A549 (cell line): Measurements from ENCODE around the gene LINC01488. TPM values are rescaled to one million over a fixed set of nuclear protein-coding genes. Genes with fewer than 3 reads are reported as not detected.

ENCODE experiments used
- ATAC-seq, 2 experiments: fragments of 200-7000 bp in 1 of 2; fragments of >200 bp in 1 of 2; cut with Nextera tagmentation in 1 of 2; cut with Tn5 transposase in 1 of 2; 3 replicates each; pipeline versions ENCODE4 v1.8.0 to v1.9.1; 2018 to 2020; ENCODE audit warnings: mild to moderate bottlenecking in 1 of 2, moderate library complexity in 1 of 2
- CTCF ChIA-PET: fragments of 300-600 bp; sonication (Branson Sonifier 250); formaldehyde crosslinking; extraction: SDS; loops from one replicate; lab custom pipeline; 2021; ENCODE audit warnings: antibody characterized with exemption, inconsistent platforms; lab: Yijun Ruan, JAX
- POLR2A ChIA-PET: fragments of 350-600 bp; formaldehyde crosslinking; extraction: SDS; loops from one replicate; lab custom pipeline; 2021; ENCODE audit warnings: antibody characterized with exemption, inconsistent platforms; lab: Yijun Ruan, JAX
- DNase-seq, 2 experiments: peaks; one replicate each; pipeline versions ENCODE4 v3.0.0 to v3.0.0-alpha.2; 2011 to 2016; ENCODE audit warnings: low read depth in 1 of 2, low spot score in 1 of 2
- FAIRE-seq: peaks from 2 replicates; lab custom pipeline; 2011; peaks lifted over from hg19 to GRCh38; lab: Jason Lieb, UNC
- H3K27ac ChIP-seq, 2 experiments: fragments of >200 bp; sonication (Bioruptor Twin); formaldehyde crosslinking; 3 replicates each; pipeline ENCODE4 v1.5.1; 2016 to 2017
- H3K4me1 ChIP-seq: fragments of >200 bp; sonication (Bioruptor Twin); formaldehyde crosslinking; 3 replicates; pipeline ENCODE4 v1.6.1; 2016
- H3K4me2 ChIP-seq: fragments of >200 bp; sonication (Bioruptor Twin); formaldehyde crosslinking; 3 replicates; pipeline ENCODE4 v1.6.1; 2016
- H3K4me3 ChIP-seq: fragments of >200 bp; sonication (Bioruptor Twin); formaldehyde crosslinking; 3 replicates; pipeline ENCODE4 v1.5.1; 2016
- H3K9me3 ChIP-seq: fragments of >200 bp; sonication (Bioruptor Twin); formaldehyde crosslinking; 3 replicates; pipeline ENCODE4 v1.6.1; 2016
- BCL3 ChIP-seq: fragments of >200 bp; sonication (Bioruptor Twin); formaldehyde crosslinking; IDR thresholded peaks from 3 replicates; pipeline ENCODE4 v1.6.1; 2016
- CEBPB ChIP-seq, 2 experiments: fragments of >200 bp in 1 of 2; sonication (Bioruptor Twin) in 1 of 2; formaldehyde crosslinking in 1 of 2; IDR thresholded peaks; 2 replicates each; pipeline ENCODE4 v1.6.1; 2012 to 2016
- EHMT2 ChIP-seq: fragments of 200-600 bp; sonication (generic); IDR thresholded peaks from 2 replicates; pipeline ENCODE4 v1.6.1; 2016; ENCODE audit warnings: antibody characterized with exemption, low read depth, mild to moderate bottlenecking, moderate library complexity
- EP300 ChIP-seq, 2 experiments: fragments of >200 bp; sonication (Bioruptor Twin); formaldehyde crosslinking; IDR thresholded peaks; 2 replicates in 1 of 2; 3 replicates in 1 of 2; pipeline ENCODE4 v1.6.1; 2016 to 2017
- ESRRA ChIP-seq: fragments of 150-350 bp; IDR thresholded peaks from 2 replicates; pipeline ENCODE4 v1.6.1; 2014; ENCODE audit warnings: mild to moderate bottlenecking, low read length, borderline replicate concordance
- FOSB ChIP-seq: fragments of 250-450 bp; sonication (Bioruptor Pico); IDR thresholded peaks from 2 replicates; pipeline ENCODE4 v1.5.0; 2020; ENCODE audit warnings: mild to moderate bottlenecking, moderate library complexity
- FOSL2 ChIP-seq, 2 experiments: fragments of 450-650 bp in 1 of 2; fragments of >200 bp in 1 of 2; sonication (Bioruptor Twin) in 1 of 2; formaldehyde crosslinking; IDR thresholded peaks; 2 replicates each; pipeline versions ENCODE4 v1.5.0 to v1.6.1; 2016 to 2020; ENCODE audit warnings: mild to moderate bottlenecking in 1 of 2, moderate library complexity in 1 of 2
- FOXS1 ChIP-seq: fragments of 250-450 bp; sonication (Bioruptor Pico); IDR thresholded peaks from 2 replicates; pipeline ENCODE4 v1.5.0; 2020; ENCODE audit warnings: mild to moderate bottlenecking, moderate library complexity
- GATA3 ChIP-seq: IDR thresholded peaks from 2 replicates; pipeline ENCODE4 v1.6.1; 2012; ENCODE audit warnings: borderline replicate concordance
- HEYL ChIP-seq: fragments of 250-450 bp; sonication (Bioruptor Pico); IDR thresholded peaks from 2 replicates; pipeline ENCODE4 v1.8.0; 2021; ENCODE audit warnings: mild to moderate bottlenecking, moderate library complexity
- HOXA7 ChIP-seq: fragments of 250-450 bp; sonication (Bioruptor Pico); IDR thresholded peaks from 2 replicates; pipeline ENCODE4 v1.5.0; 2020; ENCODE audit warnings: mild to moderate bottlenecking, moderate library complexity
- HOXB13 ChIP-seq: fragments of 250-450 bp; sonication (Bioruptor Pico); IDR thresholded peaks from 2 replicates; pipeline ENCODE4 v1.5.0; 2020; ENCODE audit warnings: low read depth, mild to moderate bottlenecking, moderate library complexity
- JUN ChIP-seq, 2 experiments: fragments of >200 bp; sonication (Bioruptor Twin); formaldehyde crosslinking; IDR thresholded peaks; 2 replicates in 1 of 2; 3 replicates in 1 of 2; pipeline ENCODE4 v1.6.1; 2016 to 2017
- MYC ChIP-seq: IDR thresholded peaks from 2 replicates; pipeline ENCODE4 v1.6.1; 2012; ENCODE audit warnings: mild to moderate bottlenecking, inconsistent platforms, low read length, improper control_type of control experiment, borderline replicate concordance
- NPAS2 ChIP-seq: fragments of 250-450 bp; sonication (Bioruptor Pico); IDR thresholded peaks from 2 replicates; pipeline ENCODE4 v1.8.0; 2022; ENCODE audit warnings: mild to moderate bottlenecking, moderate library complexity, borderline replicate concordance
- POLR2A ChIP-seq: IDR thresholded peaks from 2 replicates; pipeline ENCODE4 v1.6.1; 2012; ENCODE audit warnings: mild to moderate bottlenecking, low read length
- RCOR1 ChIP-seq: fragments of 150-350 bp; IDR thresholded peaks from 2 replicates; pipeline ENCODE4 v1.6.1; 2014; ENCODE audit warnings: antibody characterized with exemption, low read length, low read depth
- SMC3 ChIP-seq: fragments of >200 bp; sonication (Bioruptor Twin); formaldehyde crosslinking; IDR thresholded peaks from 3 replicates; pipeline ENCODE4 v1.6.1; 2018; ENCODE audit warnings: inconsistent platforms
- TP53 ChIP-seq: fragments of 250-450 bp; sonication (Bioruptor Pico); IDR thresholded peaks from 2 replicates; pipeline ENCODE4 v1.5.0; 2021; ENCODE audit warnings: mild to moderate bottlenecking, moderate library complexity
- ZC3H11A ChIP-seq: fragments of 450-650 bp; IDR thresholded peaks from 2 replicates; pipeline ENCODE4 v1.6.1; 2014; ENCODE audit warnings: antibody characterized with exemption, mild to moderate bottlenecking
- ZFP36 ChIP-seq: fragments of 450-650 bp; IDR thresholded peaks from 2 replicates; pipeline ENCODE4 v1.6.1; 2014; ENCODE audit warnings: borderline replicate concordance; ENCODE audit not compliant: partially characterized antibody
- ZNF302 ChIP-seq: fragments of 250-450 bp; sonication (Bioruptor Pico); IDR thresholded peaks from 2 replicates; pipeline ENCODE4 v1.9.0; 2021; ENCODE audit warnings: inconsistent platforms, mild to moderate bottlenecking, moderate library complexity
- WGBS: methylation state at CpG from one replicate; pipeline ENCODE4 v1.1.6; 2017; ENCODE audit errors: missing lambda C conversion rate; 5-methylcytosine and 5-hydroxymethylcytosine counted together
- polyA plus RNA-seq, 4 experiments: library from polyadenylated mRNA; depleted of rRNA in 3 of 4; stranded (reverse); fragments of >200 nt; fragmentation: RNase III in 1 of 4; extraction: RNeasy Plus Mini Kit Qiagen cat#74134 plus additional on column Dnase treatment in 1 of 4; gene quantifications; 2 replicates in 3 of 4; 3 replicates in 1 of 4; pipeline ENCODE4 v1.2.3, GENCODE V29; 2011 to 2017
- TF ChIP-seq, protein P1 (sequence below): IDR thresholded peaks from 2 replicates; pipeline ENCODE4 v1.6.1; 2012; ENCODE audit warnings: low read depth, borderline replicate concordance
- TF ChIP-seq, protein P2 (sequence below): fragments of 450-650 bp; IDR thresholded peaks from 2 replicates; pipeline ENCODE4 v1.6.1; 2014; ENCODE audit warnings: antibody characterized with exemption
- TF ChIP-seq, protein P3 (sequence below): fragments of 250-450 bp; sonication (Bioruptor Pico); IDR thresholded peaks from 2 replicates; pipeline ENCODE4 v1.5.0; 2021; ENCODE audit warnings: mild to moderate bottlenecking, moderate library complexity, borderline replicate concordance
- TF ChIP-seq, protein P4 (sequence below): IDR thresholded peaks from 2 replicates; pipeline ENCODE4 v1.6.1; 2012
- TF ChIP-seq, protein P5 (sequence below): IDR thresholded peaks from 2 replicates; pipeline ENCODE4 v1.6.1; 2012

The LINC01488 gene
- polyA plus RNA-seq, 2 of the 4 experiments (the other 2 are of a cell fraction): 0.05 TPM; not detected in 1

- Histone ChIP-seq H3K27ac (no peak overlapping the region), H3K4me2 (no peak overlapping the region), H3K4me3 (no peak overlapping the region), H3K9me3 (no peaks in the 10 kb centered on the region), H3K4me1 (peaks cover 9% of the 10 kb centered on the region)
- FAIRE-seq (no peak), ATAC-seq (no peak; a peak in 1 of 6 replicates), DNase-seq (no peak)
- 83% methylated on average over 9 of the region's 15 CpGs for WGBS
- ChIA-PET CTCF (no interaction called here), POLR2A (no interaction called here)
- TF ChIP-seq CEBPB (IDR thresholded peaks at IDR 0.05): no peak
- TF ChIP-seq HOXB13 (CRISPR knock-in tag): no peak
- TF ChIP-seq MYC: no peak
- TF ChIP-seq ZFP36: no peak
- no peak for TF ChIP-seq FOXS1 (CRISPR knock-in tag)
- TF ChIP-seq BCL3: no peak
- TF ChIP-seq, protein P1, sequence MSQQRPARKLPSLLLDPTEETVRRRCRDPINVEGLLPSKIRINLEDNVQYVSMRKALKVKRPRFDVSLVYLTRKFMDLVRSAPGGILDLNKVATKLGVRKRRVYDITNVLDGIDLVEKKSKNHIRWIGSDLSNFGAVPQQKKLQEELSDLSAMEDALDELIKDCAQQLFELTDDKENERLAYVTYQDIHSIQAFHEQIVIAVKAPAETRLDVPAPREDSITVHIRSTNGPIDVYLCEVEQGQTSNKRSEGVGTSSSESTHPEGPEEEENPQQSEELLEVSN: no peak
- TF ChIP-seq, protein P2, sequence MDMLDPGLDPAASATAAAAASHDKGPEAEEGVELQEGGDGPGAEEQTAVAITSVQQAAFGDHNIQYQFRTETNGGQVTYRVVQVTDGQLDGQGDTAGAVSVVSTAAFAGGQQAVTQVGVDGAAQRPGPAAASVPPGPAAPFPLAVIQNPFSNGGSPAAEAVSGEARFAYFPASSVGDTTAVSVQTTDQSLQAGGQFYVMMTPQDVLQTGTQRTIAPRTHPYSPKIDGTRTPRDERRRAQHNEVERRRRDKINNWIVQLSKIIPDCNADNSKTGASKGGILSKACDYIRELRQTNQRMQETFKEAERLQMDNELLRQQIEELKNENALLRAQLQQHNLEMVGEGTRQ: no peak
- TF ChIP-seq, protein P3, sequence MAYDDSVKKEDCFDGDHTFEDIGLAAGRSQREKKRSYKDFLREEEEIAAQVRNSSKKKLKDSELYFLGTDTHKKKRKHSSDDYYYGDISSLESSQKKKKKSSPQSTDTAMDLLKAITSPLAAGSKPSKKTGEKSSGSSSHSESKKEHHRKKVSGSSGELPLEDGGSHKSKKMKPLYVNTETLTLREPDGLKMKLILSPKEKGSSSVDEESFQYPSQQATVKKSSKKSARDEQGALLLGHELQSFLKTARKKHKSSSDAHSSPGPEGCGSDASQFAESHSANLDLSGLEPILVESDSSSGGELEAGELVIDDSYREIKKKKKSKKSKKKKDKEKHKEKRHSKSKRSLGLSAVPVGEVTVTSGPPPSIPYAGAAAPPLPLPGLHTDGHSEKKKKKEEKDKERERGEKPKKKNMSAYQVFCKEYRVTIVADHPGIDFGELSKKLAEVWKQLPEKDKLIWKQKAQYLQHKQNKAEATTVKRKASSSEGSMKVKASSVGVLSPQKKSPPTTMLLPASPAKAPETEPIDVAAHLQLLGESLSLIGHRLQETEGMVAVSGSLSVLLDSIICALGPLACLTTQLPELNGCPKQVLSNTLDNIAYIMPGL (CRISPR knock-in tag): no peak
- no peak for TF ChIP-seq POLR2A
- TF ChIP-seq, protein P4, sequence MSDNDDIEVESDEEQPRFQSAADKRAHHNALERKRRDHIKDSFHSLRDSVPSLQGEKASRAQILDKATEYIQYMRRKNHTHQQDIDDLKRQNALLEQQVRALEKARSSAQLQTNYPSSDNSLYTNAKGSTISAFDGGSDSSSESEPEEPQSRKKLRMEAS: no peak
- no peak for TF ChIP-seq SMC3
- no peak for TF ChIP-seq GATA3
- TF ChIP-seq FOSB (CRISPR knock-in tag): no peak
- TF ChIP-seq, protein P5, sequence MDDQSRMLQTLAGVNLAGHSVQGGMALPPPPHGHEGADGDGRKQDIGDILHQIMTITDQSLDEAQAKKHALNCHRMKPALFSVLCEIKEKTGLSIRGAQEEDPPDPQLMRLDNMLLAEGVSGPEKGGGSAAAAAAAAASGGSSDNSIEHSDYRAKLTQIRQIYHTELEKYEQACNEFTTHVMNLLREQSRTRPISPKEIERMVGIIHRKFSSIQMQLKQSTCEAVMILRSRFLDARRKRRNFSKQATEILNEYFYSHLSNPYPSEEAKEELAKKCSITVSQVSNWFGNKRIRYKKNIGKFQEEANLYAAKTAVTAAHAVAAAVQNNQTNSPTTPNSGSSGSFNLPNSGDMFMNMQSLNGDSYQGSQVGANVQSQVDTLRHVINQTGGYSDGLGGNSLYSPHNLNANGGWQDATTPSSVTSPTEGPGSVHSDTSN: no peak
- TF ChIP-seq RCOR1: no peak
- TF ChIP-seq EHMT2: no peak
- TF ChIP-seq JUN (IDR thresholded peaks at IDR 0.05): no peak
- no peak for TF ChIP-seq HEYL
These were observed 43.5 kb downstream of the LINC01488 start for GRCh38 chr11:69524991-69525411.

DNA sequence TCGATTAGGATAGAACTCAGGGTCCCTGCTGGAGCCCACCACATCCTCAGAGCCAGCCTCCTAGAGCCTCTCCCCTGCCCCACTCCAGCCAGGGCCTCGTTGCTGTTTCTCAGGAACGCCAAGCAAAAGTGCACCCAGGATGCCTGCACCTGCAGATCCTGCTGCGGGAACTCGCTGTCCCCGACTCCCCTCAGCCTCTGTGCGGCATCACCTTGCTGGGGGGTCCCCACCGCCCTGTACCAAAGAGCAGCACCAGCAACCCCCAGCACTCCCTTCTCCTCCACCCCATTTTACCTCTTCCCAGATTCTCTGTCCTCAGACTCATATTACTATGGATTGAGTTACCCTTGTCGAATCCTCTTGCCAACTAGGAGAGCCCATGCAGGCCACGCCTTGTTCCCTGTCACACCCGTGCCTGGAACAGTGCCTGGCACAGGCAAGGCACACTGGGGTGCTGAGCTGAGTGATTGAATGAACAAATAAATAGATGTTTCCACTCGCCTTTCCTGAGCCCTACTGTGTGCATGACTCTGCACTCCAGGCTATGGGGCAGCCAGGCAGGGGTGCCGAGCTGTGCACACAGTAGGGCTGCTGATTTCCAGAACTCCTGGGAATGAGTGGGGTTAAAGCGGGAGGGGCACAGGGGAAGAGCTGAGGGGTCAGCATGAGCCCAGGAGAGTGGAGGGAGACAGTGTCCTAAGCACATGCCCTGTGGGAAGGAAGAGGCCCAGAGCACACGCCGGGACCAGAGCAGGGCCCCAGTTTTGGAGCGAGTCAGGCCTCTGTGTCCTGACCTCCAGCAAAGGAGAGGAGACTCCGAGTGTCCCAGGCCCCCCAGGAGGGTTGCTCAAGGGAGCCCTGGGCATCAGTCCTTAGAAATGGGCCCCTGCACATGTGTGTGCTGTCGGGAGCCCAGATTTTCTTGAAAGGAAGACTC is 44.3 kb downstream of the LINC01488 start:
- H3K4me3 ChIP-seq: no peak overlapping the region
- POLR2A ChIA-PET: no interaction called here
- FAIRE-seq (no peak), ATAC-seq (no peak), DNase-seq (no peak)
- no peak overlapping the region for H3K4me2 ChIP-seq
- 76% methylated on average over 19 of the region's 19 CpGs for WGBS
- CTCF ChIA-PET: no interaction called here
- H3K4me1 ChIP-seq: peaks cover 1% of the 10 kb centered on the region
- H3K27ac ChIP-seq: 0 out of 6 replicates have a peak overlapping the region, but pooled peaks of 1 of the 2 experiments have one; percentile 17
- no peaks in the 10 kb centered on the region for H3K9me3 ChIP-seq
- TF ChIP-seq TP53 (CRISPR knock-in tag) (no peak), HOXA7 (CRISPR knock-in tag) (no peak), NPAS2 (CRISPR knock-in tag) (no peak), ZNF302 (CRISPR knock-in tag) (no peak), FOSL2 (IDR thresholded peaks at IDR 0.05) (no peak), FOSL2 (CRISPR knock-in tag; IDR thresholded peaks at IDR 0.05) (no peak), EP300 (IDR thresholded peaks at IDR 0.05) (no peak), ESRRA (no peak), ZC3H11A (no peak)
- TF ChIP-seq, protein P4: no peak
- TF ChIP-seq, protein P3 (CRISPR knock-in tag): no peak
- TF ChIP-seq, protein P2: no peak
